Esophagus muscularis mucosa (tissue), 3 donors: ENCODE results near the gene MUC21.

Source experiments
- POLR2A ChIP-seq: fragments of 450-650 bp; IDR thresholded peaks from one replicate; pipeline ENCODE4 v1.6.1; 2017; ENCODE audit warnings: antibody characterized with exemption, moderate library complexity, mild to moderate bottlenecking, low read depth
- TF ChIP-seq, protein P1 (sequence below), 3 experiments: fragments of 200-600 bp in 2 of 3; fragments of 450-650 bp in 1 of 3; sonication (generic) in 2 of 3; IDR thresholded peaks; one replicate each; pipeline ENCODE4 v1.5.1; 2017 to 2019; ENCODE audit warnings: antibody characterized with exemption in 3 of 3, mild to moderate bottlenecking in 2 of 3, moderate library complexity in 1 of 3

DNA sequence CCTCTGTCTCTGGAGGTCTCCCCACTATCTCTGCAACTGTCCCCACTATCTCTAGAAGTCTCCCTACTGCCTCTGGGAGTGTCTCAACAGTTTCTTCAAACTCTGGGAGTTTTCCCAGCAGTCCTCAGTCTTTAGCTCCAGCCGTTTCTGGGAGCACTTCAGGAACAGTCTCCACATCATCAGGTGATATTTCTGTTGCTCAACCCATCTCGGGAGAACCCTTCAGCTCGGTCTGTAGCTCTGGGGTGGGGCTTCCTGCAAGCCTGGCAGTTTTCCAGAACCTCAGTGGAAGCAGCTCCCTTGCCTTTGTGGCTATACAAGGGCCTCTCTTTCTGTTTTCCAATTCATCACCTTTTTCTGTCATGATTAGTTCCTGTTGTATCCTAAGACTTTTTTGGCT is 48.5 kb upstream of the MUC21 start:
- TF ChIP-seq, protein P1, sequence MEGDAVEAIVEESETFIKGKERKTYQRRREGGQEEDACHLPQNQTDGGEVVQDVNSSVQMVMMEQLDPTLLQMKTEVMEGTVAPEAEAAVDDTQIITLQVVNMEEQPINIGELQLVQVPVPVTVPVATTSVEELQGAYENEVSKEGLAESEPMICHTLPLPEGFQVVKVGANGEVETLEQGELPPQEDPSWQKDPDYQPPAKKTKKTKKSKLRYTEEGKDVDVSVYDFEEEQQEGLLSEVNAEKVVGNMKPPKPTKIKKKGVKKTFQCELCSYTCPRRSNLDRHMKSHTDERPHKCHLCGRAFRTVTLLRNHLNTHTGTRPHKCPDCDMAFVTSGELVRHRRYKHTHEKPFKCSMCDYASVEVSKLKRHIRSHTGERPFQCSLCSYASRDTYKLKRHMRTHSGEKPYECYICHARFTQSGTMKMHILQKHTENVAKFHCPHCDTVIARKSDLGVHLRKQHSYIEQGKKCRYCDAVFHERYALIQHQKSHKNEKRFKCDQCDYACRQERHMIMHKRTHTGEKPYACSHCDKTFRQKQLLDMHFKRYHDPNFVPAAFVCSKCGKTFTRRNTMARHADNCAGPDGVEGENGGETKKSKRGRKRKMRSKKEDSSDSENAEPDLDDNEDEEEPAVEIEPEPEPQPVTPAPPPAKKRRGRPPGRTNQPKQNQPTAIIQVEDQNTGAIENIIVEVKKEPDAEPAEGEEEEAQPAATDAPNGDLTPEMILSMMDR (IDR thresholded peaks at IDR 0.05) = no peak
- no peak for TF ChIP-seq POLR2A
